RPMI7951 (cell line): ENCODE data around the gene FEZF2. TPM values are rescaled to one million over a fixed set of nuclear protein-coding genes. Genes with fewer than 3 reads are reported as not detected.

Experiments
- DNase-seq: peaks from one replicate; pipeline ENCODE4 v3.0.0-alpha.2; 2012; ENCODE audit warnings: low read depth
- total RNA-seq: library from RNA; depleted of rRNA; stranded (reverse); fragments of >200 nt; shearing (Covaris generic); gene quantifications from 2 replicates; pipeline ENCODE4 v1.2.3, GENCODE V29; 2014; rRNA removed

The FEZF2 gene
- not detected in 2 replicates for total RNA-seq

DNA sequence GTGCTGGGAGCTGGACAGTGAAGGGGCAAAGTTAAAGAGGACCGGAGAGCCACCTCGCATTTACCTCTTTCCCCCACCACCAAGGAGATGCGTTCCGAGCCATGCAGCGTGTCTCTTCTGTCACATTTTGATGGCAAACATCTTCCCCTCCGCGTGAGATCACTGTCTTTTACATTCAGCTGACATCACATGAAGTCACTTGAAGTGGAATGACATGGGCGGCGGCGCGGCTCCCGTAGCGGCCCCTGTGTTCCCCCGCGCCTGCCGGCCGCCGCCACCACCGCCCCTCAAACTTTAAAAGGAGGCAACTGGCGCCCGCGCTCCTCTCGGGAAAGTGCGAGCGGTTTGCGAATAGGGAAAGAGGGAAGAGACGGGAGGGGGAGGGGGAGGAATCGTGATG, at the start of gene FEZF2:
Gene FEZF2 (minus strand): TSS at position 336 of the 400 bp plus-strand sequence. CDS start 682 bp downstream, outside the sequence.
- DNase-seq = no peak

GRCh38 chr3:62421207-62421606, 47.9 kb upstream of the FEZF2 start:
- no peak for DNase-seq

DNA sequence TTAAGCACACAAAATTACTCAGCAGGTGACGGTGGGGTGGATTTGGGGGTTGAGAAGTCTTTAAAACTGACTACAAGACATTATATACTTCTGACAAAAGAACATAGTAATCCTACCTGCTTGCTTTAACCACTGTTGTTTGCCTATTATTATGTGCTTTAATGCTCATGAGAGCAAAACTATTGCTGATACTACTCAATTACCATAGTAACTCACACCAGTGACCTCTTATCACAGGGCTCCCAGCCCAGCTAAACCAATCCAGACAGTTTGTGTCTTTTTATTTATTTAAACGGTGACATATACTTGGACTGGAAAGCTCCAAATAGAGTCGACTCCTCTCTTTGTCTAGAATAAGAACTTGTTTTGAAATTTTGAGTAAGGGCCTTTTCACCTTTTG, 42.8 kb upstream of the FEZF2 start:
- no peak for DNase-seq

DNA sequence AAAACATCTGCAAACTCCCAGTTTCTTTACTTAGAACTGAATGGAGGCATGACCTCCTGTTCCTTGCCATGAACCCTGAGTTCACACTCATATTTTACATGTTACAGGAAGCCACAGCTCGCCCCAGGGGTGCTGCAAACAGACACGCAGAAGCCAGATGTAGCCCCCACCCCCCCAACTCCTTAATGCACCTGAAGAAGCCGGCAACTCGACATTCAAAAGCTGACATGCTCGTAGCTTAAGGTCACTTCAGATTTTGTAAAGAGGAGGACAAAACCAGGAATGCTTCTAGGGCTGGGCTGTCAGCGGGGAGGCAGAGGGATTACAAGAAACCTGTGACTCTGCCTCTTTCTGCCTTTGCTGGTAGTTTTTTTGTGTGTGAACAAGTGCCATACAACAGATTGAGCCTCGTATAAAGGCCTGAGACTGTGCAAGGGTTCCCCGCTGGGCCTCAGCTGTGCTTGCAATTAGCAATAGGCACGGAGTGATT, 42.0 kb upstream of the FEZF2 start:
- no peak for DNase-seq

- DNase-seq = no peak
Measured at GRCh38 chr3:62414786-62415185, 41.4 kb upstream of the FEZF2 start.

- no peak for DNase-seq
Measured at GRCh38 chr3:62413687-62414086, 40.3 kb upstream of the FEZF2 start.

DNA sequence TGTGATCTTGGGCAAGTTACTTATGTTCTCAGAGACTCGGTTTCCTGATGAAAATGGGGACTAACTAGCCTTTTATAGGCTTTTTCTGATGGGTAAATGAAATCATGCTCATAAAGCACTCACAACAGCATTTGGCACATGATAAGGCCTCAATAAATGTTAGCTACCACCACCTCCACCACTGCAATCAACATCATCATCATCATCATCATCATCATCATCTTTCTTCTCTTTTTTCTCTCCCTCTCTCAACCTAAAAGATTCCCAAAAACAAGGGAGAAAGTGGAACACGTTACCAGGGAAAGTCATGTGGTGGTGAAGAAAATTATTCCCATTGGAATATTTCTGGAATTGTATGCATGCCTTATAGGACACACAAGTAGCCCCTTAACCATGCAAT, 33.6 kb upstream of the FEZF2 start:
- no peak for DNase-seq

DNA sequence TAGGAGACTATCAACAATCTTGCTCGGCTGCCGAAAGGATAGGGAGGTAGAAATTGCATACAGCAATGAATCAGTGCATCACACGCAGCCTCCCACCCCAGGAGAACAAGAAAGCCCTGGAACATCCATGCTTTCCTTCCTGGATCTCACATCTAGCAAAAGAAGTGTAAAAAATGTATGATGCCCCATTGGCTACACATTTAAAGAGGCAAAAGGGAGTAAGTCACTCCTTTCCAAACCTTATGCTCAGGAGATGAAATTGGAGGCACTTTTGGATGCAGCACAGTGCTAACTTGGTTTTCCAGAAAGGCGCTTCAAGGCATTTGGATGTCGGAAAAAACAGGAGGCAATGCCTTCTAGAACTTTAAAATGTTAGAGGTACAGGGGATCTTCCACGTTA, 32.2 kb upstream of the FEZF2 start:
- no peak for DNase-seq

DNA sequence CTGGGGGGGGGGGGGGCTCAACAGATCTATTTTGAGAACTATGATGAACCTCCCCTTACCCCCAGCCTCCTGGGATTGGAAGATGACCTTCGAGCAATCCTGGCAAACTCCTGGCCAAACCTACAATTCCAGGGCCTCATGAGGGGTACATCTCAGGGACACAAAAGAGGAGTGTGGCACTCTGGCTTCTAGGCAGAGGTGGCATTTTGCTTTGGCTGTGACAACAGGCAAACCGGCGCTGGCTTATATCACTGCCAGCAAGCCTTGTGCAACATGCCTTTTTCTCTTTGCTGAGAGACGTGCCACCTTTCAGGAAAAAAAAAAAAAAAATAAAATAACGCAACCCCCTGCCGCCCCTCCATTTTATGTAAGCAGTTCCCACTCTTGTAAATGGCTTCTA, 31.8 kb upstream of the FEZF2 start:
- DNase-seq = no peak

DNA sequence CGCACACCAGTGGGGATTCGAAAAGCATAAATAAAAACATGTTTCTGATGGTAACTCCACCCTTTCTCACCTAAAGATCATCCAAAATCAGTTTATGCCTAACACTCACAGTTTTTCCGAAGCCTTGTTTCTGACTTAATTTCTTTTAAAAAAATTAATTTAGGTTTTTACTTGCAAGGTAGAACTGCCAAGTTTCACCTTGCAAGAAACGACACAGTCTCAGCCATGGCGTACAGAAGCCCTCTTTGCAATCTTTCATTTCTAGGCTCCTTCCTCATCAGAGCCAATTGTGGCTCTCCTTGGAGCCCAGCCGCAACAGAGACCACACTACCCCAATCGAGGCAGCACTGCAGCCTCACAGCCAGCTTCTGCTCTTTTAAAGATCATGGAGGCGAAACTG, 31.0 kb upstream of the FEZF2 start:
- no peak for DNase-seq

- no peak for DNase-seq
Measured at GRCh38 chr3:62403765-62404164, 30.4 kb upstream of the FEZF2 start.

GRCh38 chr3:62392626-62393292, 19.4 kb upstream of the FEZF2 start:
- DNase-seq = no peak

- DNase-seq = no peak
Measured at GRCh38 chr3:62387251-62387650, 13.9 kb upstream of the FEZF2 start.

- no peak for DNase-seq
Measured at GRCh38 chr3:62379321-62379798, 6.0 kb upstream of the FEZF2 start.

- DNase-seq = no peak
Measured at GRCh38 chr3:62378921-62379320, 5.6 kb upstream of the FEZF2 start.

DNA sequence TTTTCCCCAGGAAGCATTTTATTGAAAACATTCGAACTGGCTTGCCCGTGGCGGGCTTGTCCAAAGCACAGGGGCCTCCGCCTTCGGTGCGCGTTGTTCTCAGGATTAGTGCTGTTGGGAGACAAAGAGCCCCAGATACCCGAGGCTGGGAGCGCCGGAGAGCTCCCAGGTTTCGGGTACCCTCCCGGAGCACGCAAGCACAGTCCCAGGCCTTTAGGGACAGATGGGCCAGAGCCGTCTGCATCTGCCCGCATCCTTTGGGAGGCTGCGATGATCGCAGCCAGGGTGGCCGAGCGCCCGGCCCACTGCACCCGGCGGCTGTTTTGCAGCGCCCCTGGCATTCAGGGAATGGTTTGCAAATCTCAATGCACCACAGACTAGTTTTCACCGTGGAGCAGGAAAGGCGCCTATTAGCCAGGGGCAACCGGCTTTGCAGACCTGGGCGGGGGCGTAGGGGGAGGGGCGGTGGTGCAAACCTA, 5.0 kb upstream of the FEZF2 start:
- no peak for DNase-seq

- no peak for DNase-seq
Measured at GRCh38 chr3:62376906-62377877, 3.8 kb upstream of the FEZF2 start.

GRCh38 chr3:62376454-62376720, 3.0 kb upstream of the FEZF2 start:
- no peak for DNase-seq

DNA sequence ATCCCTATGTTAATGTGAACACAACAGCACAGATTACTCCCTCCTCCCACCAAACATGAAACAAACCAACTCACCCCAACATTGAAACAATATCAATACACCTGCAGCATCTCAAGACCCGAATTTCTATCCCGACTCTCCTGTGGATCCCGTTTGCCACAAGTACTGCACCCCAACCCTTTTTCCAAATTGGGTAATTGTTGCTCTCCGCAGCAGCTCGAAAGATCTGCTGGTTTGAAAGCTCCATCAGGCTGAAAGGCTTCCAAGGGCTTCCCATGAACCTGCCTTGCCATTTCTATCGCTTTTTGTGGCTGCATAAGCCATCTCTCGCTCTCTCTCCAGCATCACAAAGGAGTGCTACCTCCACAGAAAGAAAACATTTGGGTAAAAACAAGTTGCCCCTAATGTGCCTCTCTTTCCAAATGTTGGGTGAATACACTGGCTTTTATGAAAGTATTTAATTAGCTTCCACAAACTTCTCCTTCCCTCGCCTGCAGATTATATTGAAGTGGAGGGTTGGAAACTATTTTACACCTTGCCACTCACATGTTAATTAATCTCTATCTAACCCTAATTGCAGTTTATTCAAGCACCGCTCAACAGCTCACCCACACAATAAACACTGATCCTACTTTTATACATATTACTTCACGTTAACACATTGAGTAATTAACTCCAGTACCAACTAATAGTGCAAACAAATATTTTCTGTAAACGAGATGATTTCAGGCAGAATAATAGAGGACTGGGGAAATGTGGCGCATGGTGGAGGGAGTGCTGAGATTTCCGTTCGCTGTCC, 2.5 kb upstream of the FEZF2 start:
- no peak for DNase-seq

- no peak for DNase-seq
Measured at GRCh38 chr3:62374341-62375218, 1.2 kb upstream of the FEZF2 start.
